ENCODE results near the gene OAS1. TPM values are rescaled to one million over a fixed set of nuclear protein-coding genes. Genes with fewer than 3 reads are reported as not detected.

The OAS1 gene
- total RNA-seq, 2 experiments from 2014 or later, result 143 to 146 TPM

GRCh38 chr12:112938751-112939150, 32.0 kb downstream of the OAS1 start:
- ATAC-seq, result no peak
- POLR2A ChIA-PET, result interaction anchor here (0.6 to 6.8 kb wide), 7 partner anchors 10 to 40 kb away, joined by 3 to 86 read pairs (median 5); partner anchors contain the start of genes OAS1 and OAS2
- peaks cover 47% of the 10 kb centered on the region for H3K36me3 Mint-ChIP-seq (ENCODE audit: low read depth)
- CTCF ChIA-PET, result interaction anchor here (1.0 to 2.1 kb wide), 6 partner anchors 11 to 39 kb away, joined by 3 to 15 read pairs (median 8); partner anchors contain the start of gene OAS1
- peak overlapping the region; percentile 98 for H3K4me3 Mint-ChIP-seq
- H3K4me1 Mint-ChIP-seq (ENCODE audit: low read depth), result peaks cover 41% of the 10 kb centered on the region
- peak overlapping the region; percentile 90 for H3K27ac Mint-ChIP-seq
- no peaks in the 10 kb centered on the region for H3K27me3 Mint-ChIP-seq (ENCODE audit: low read depth)
- DNase-seq, result no peak
- no peaks in the 10 kb centered on the region for H3K9me3 Mint-ChIP-seq (ENCODE audit: insufficient read depth)

GRCh38 chr12:112939761-112940381, 33.1 kb downstream of the OAS1 start:
- DNase-seq (peak; percentile 43), ATAC-seq (peak; percentile 45)

GRCh38 chr12:112941528-112942335, 35.0 kb downstream of the OAS1 start:
- Mint-ChIP-seq H3K4me1 (ENCODE audit: low read depth) (peaks cover 54% of the 10 kb centered on the region), H3K9me3 (ENCODE audit: insufficient read depth) (no peaks in the 10 kb centered on the region), H3K36me3 (ENCODE audit: low read depth) (peaks cover 72% of the 10 kb centered on the region), H3K27ac (no peak overlapping the region), H3K4me3 (peak overlapping the region; percentile 29), H3K27me3 (ENCODE audit: low read depth) (no peaks in the 10 kb centered on the region)
- POLR2A ChIA-PET, result interaction anchor here (0.5 to 6.8 kb wide), 7 partner anchors 20 to 1197 kb away, joined by 3 to 86 read pairs (median 3); partner anchors contain the start of genes OAS1 and OAS2
- CTCF ChIA-PET, result interaction anchor here (1.0 to 1.9 kb wide), 4 partner anchors 23 to 51 kb away, joined by 3 to 7 read pairs (median 5); no protein-coding TSS in a partner anchor
- ATAC-seq (no peak), DNase-seq (no peak)

More at GRCh38 chr12:112939761-112940381, 33.1 kb downstream of the OAS1 start:
- no peaks in the 10 kb centered on the region for H3K27me3 Mint-ChIP-seq (ENCODE audit: low read depth)
- H3K9me3 Mint-ChIP-seq (ENCODE audit: insufficient read depth), result no peaks in the 10 kb centered on the region
- peaks cover 57% of the 10 kb centered on the region for H3K36me3 Mint-ChIP-seq (ENCODE audit: low read depth)
- H3K4me1 Mint-ChIP-seq (ENCODE audit: low read depth), result peaks cover 47% of the 10 kb centered on the region
- peak overlapping the region; percentile 95 for H3K27ac Mint-ChIP-seq
- ChIA-PET POLR2A (interaction anchor here (1.2 to 6.8 kb wide), 4 partner anchors 24 to 39 kb away, joined by 3 to 86 read pairs (median 40); partner anchors contain the start of genes OAS1 and OAS2), CTCF (interaction anchor here (0.6 to 2.1 kb wide), 7 partner anchors 10 to 40 kb away, joined by 3 to 8 read pairs (median 3); partner anchors contain the start of gene OAS1)
- peak overlapping the region; percentile 98 for H3K4me3 Mint-ChIP-seq

GRCh38 chr12:112942572-112942971, 35.8 kb downstream of the OAS1 start:
- Mint-ChIP-seq H3K27me3 (ENCODE audit: low read depth) (no peaks in the 10 kb centered on the region), H3K4me3 (no peak overlapping the region), H3K9me3 (ENCODE audit: insufficient read depth) (no peaks in the 10 kb centered on the region), H3K27ac (no peak overlapping the region), H3K36me3 (ENCODE audit: low read depth) (peaks cover 81% of the 10 kb centered on the region), H3K4me1 (ENCODE audit: low read depth) (peaks cover 47% of the 10 kb centered on the region)
- ChIA-PET CTCF (interaction anchor here (1.0 to 1.9 kb wide), 3 partner anchors 22 to 50 kb away, joined by 3 to 6 read pairs (median 4); no protein-coding TSS in a partner anchor), POLR2A (interaction anchor here (1.1 to 6.8 kb wide), 5 partner anchors 19 to 45 kb away, joined by 3 to 86 read pairs (median 3); partner anchors contain the start of genes OAS1 and OAS2)
- DNase-seq (no peak), ATAC-seq (no peak)

DNA sequence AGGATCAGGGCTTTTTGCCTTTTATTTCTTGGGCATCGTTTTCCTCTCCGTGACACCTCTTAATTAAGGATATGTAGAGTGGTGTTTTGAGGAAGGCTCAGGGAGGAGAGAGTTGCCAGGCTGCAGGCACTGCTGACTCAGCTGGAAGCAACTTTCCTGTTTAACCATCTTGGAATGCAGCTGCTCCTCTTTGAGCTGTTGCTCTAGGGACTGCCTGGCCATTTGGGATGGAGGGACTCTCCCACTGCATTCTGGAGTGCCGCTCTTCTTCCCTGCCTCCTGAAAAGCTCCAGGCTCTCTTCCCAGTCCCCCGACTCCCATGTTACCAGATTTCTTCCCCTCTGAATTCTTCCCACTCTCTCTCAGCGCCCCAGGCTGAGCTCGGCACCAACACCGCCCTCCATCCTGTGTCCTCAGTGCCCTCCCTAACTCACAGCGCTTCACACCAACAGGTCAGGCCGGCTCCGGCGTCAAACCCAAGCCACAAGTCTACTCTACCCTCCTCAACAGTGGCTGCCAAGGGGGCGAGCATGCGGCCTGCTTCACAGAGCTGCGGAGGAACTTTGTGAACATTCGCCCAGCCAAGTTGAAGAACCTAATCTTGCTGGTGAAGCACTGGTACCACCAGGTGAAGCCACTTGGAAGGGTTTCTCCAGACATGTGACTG, 37.4 kb downstream of the OAS1 start:
- no peak for DNase-seq
- Mint-ChIP-seq H3K9me3 (ENCODE audit: insufficient read depth) (no peaks in the 10 kb centered on the region), H3K4me1 (ENCODE audit: low read depth) (peaks cover 40% of the 10 kb centered on the region), H3K27me3 (ENCODE audit: low read depth) (no peaks in the 10 kb centered on the region), H3K36me3 (ENCODE audit: low read depth) (peaks cover 86% of the 10 kb centered on the region), H3K27ac (no peak overlapping the region), H3K4me3 (no peak overlapping the region)
- ATAC-seq, result no peak
- POLR2A ChIA-PET, result interaction anchor here (0.6 to 1.2 kb wide), 2 partner anchors 38 to 929 kb away, joined by 3 to 4 read pairs; partner anchors contain the start of gene OAS1
- CTCF ChIA-PET, result interaction anchor here (1.2 to 1.9 kb wide), 2 partner anchors 34 to 49 kb away, joined by 3 to 6 read pairs; partner anchors contain the start of gene OAS2

- peaks cover 31% of the 10 kb centered on the region for H3K4me1 Mint-ChIP-seq (ENCODE audit: low read depth)
- peak overlapping the region; percentile 37 for H3K27ac Mint-ChIP-seq
- ATAC-seq (no peak), DNase-seq (no peak)
- ChIA-PET CTCF (no interaction called here), POLR2A (no interaction called here)
- no peaks in the 10 kb centered on the region for H3K27me3 Mint-ChIP-seq (ENCODE audit: low read depth)
- no peaks in the 10 kb centered on the region for H3K9me3 Mint-ChIP-seq (ENCODE audit: insufficient read depth)
- peaks cover 85% of the 10 kb centered on the region for H3K36me3 Mint-ChIP-seq (ENCODE audit: low read depth)
- H3K4me3 Mint-ChIP-seq, result no peak overlapping the region
Measured at GRCh38 chr12:112945515-112945914, 38.8 kb downstream of the OAS1 start.

DNA sequence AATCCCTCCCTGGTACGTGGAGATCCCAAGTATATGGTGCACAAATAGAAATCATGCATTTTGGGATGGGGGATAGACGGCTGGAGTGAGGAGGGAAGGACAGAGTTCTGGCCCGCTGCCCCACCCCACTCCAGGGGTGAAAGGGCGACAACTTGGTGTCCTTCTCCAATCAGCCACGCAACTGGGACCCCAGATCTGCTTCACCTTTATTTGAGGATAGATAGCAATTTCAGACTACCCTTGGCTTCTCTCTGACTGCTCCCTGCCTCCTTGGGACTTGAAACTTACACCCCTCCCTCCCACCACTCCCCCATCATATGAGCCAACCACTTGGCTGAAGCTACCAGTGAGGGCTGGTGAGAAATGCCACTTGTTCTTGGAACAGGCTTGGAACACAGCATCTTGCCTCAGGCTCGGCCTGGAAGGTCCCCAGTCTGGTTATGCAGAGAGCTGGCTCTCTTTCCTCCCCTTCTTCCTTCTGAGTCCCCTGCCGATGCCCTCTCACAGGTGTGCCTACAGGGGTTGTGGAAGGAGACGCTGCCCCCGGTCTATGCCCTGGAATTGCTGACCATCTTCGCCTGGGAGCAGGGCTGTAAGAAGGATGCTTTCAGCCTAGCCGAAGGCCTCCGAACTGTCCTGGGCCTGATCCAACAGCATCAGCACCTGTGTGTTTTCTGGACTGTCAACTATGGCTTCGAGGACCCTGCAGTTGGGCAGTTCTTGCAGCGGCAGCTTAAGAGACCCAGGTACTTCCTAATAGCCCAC, 39.7 kb downstream of the OAS1 start:
- Mint-ChIP-seq H3K4me3 (no peak overlapping the region), H3K36me3 (ENCODE audit: low read depth) (peaks cover 86% of the 10 kb centered on the region), H3K27me3 (ENCODE audit: low read depth) (no peaks in the 10 kb centered on the region), H3K9me3 (ENCODE audit: insufficient read depth) (no peaks in the 10 kb centered on the region), H3K27ac (no peak overlapping the region), H3K4me1 (ENCODE audit: low read depth) (peaks cover 23% of the 10 kb centered on the region)
- ChIA-PET CTCF (no interaction called here), POLR2A (no interaction called here)
- DNase-seq (no peak), ATAC-seq (no peak)

- Mint-ChIP-seq H3K4me3 (no peak overlapping the region), H3K9me3 (ENCODE audit: insufficient read depth) (no peaks in the 10 kb centered on the region), H3K27ac (no peak overlapping the region), H3K4me1 (ENCODE audit: low read depth) (peaks cover 14% of the 10 kb centered on the region), H3K36me3 (ENCODE audit: low read depth) (peaks cover 85% of the 10 kb centered on the region), H3K27me3 (ENCODE audit: low read depth) (no peaks in the 10 kb centered on the region)
- POLR2A ChIA-PET, result no interaction called here
- ATAC-seq (no peak), DNase-seq (no peak)
- CTCF ChIA-PET, result no interaction called here
Measured at GRCh38 chr12:112947314-112947713, 40.6 kb downstream of the OAS1 start.

DNA sequence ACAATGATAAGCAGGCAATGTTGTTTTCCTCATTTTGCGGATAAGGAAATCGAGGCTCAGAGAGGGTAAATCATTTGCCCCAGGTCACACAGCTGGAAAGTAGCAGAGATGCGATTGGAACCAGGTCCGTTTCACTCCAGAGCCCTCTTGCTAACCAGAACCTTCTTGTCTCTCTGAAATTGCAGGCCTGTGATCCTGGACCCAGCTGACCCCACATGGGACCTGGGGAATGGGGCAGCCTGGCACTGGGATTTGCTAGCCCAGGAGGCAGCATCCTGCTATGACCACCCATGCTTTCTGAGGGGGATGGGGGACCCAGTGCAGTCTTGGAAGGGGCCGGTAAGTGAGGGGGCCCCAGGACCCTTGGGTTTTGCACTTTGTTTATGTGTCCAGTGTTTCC, 41.0 kb downstream of the OAS1 start:
- ChIA-PET CTCF (no interaction called here), POLR2A (interaction anchor here (0.8 to 1.2 kb wide), 2 partner anchors 10 to 30 kb away, joined by 3 to 5 read pairs; partner anchors contain the start of gene OAS3)
- Mint-ChIP-seq H3K27me3 (ENCODE audit: low read depth) (no peaks in the 10 kb centered on the region), H3K4me1 (ENCODE audit: low read depth) (peaks cover 18% of the 10 kb centered on the region), H3K36me3 (ENCODE audit: low read depth) (peaks cover 87% of the 10 kb centered on the region), H3K27ac (no peak overlapping the region), H3K9me3 (ENCODE audit: insufficient read depth) (no peaks in the 10 kb centered on the region), H3K4me3 (no peak overlapping the region)
- DNase-seq, result no peak
- no peak for ATAC-seq

DNA sequence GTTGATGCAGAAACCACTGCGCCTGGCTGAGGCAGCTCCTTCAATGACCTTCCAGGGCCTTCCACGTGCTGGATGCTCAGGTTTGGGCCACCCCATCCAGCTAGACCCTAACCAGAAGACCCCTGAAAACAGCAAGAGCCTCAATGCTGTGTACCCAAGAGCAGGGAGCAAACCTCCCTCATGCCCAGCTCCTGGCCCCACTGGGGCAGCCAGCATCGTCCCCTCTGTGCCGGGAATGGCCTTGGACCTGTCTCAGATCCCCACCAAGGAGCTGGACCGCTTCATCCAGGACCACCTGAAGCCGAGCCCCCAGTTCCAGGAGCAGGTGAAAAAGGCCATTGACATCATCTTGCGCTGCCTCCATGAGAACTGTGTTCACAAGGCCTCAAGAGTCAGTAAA, 42.0 kb downstream of the OAS1 start:
- ChIA-PET CTCF (interaction anchor here (1.2 kb wide), 1 partner anchor 29 kb away, joined by 4 read pairs; no protein-coding TSS in a partner anchor), POLR2A (interaction anchor here (0.8 to 1.2 kb wide), 4 partner anchors 10 to 29 kb away, joined by 3 to 5 read pairs (median 4); partner anchors contain the start of gene OAS3)

More for the DNA sequence above, 42.0 kb downstream of the OAS1 start:
- Mint-ChIP-seq H3K9me3 (ENCODE audit: insufficient read depth) (no peaks in the 10 kb centered on the region), H3K27me3 (ENCODE audit: low read depth) (no peaks in the 10 kb centered on the region), H3K4me3 (no peak overlapping the region), H3K4me1 (ENCODE audit: low read depth) (peaks cover 18% of the 10 kb centered on the region), H3K27ac (no peak overlapping the region), H3K36me3 (ENCODE audit: low read depth) (peaks cover 90% of the 10 kb centered on the region)
- ATAC-seq (no peak), DNase-seq (no peak)
